ENCODE measurements around the gene TWSG1. TPM values are rescaled to one million over a fixed set of nuclear protein-coding genes. Genes with fewer than 3 reads are reported as not detected.

Gene TWSG1
- total RNA-seq, 2 experiments from 2014 or later: 11.0 to 12.2 TPM

DNA sequence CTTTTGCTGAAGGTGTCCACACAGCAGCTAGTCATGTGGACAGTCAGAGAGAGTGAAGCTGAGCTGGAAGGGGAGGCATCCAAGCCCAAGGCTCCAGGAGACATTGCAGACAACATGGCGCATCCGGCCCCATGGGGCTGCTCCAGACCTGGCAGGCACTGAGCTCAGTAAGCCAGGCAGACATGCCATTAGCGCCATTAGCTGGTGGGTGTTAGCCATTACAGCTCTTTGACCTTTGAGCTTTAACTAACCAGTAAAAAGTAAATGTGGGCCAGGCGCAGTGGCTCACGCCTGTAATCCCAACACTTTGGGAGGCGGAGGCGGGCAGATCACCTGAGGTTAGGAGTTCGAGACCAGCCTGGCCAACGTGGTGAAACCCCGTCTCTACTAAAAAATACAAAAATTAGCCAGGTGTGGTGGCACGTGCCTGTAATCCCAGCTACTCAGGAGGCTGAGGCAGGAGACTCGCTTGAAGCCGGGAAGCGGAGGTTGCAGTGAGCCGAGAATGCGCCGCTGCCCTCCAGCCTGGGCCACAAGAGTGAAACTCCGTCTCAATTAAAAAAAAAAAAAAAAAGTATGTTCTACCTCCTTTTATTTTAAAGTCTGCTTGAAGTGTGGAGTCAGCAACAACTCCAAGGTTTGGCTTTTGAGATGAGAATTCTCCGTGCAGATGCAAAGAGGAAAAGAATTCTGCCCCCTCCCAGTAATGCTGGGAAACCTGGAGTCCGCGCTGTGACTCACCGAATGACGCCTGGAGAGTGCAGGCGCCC is 69.4 kb downstream of the TWSG1 start:
- no peaks in the 10 kb centered on the region for H3K36me3 Mint-ChIP-seq
- H3K4me1 Mint-ChIP-seq (ENCODE audit: low read depth): peaks cover 6% of the 10 kb centered on the region
- H3K9me3 Mint-ChIP-seq: peaks cover 4% of the 10 kb centered on the region
- ChIA-PET POLR2A (no interaction called here), CTCF (no interaction called here)
- H3K27me3 Mint-ChIP-seq: peaks cover 5% of the 10 kb centered on the region
- peak; percentile 23 for DNase-seq
- H3K4me3 Mint-ChIP-seq: peak overlapping the region; percentile 50
- intact Hi-C loops (cut with micrococcal nuclease): no loop called here
- H3K27ac Mint-ChIP-seq: no peak overlapping the region

DNA sequence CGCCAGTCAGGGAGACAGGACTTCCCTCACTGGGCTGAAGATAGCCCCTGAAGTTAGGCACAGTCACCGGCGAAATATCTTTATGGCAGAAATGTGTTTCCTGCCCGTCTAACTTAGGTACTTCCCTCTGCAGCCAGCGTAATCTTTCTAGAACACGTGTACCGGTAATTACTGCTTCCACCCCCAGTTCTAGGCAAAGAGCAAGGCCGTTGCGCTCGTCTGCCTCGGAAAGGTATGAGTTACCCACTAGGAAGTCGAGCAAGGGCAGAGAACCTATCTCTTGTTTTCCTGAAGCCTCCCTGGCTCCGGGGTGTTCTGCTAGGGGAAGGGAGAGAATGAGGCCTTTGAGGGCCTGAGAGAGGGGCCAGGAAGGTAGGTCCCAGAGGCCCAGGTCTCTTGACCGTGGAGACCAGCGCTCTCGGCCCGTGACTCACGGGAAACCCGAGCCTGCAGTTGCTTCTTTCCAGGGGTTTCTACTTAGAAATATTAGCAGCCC is 70.0 kb downstream of the TWSG1 start:
- POLR2A ChIA-PET: no interaction called here
- Mint-ChIP-seq H3K4me1 (ENCODE audit: low read depth) (peaks cover 6% of the 10 kb centered on the region), H3K36me3 (no peaks in the 10 kb centered on the region), H3K27me3 (peaks cover 5% of the 10 kb centered on the region), H3K4me3 (peak overlapping the region; percentile 50), H3K9me3 (peaks cover 4% of the 10 kb centered on the region), H3K27ac (no peak overlapping the region)
- DNase-seq: peak; percentile 37
- intact Hi-C loops (cut with micrococcal nuclease): no loop called here
- CTCF ChIA-PET: no interaction called here

GRCh38 chr18:9405130-9405529 is 70.6 kb downstream of the TWSG1 start:
- no peaks in the 10 kb centered on the region for H3K36me3 Mint-ChIP-seq
- H3K27ac Mint-ChIP-seq: no peak overlapping the region
- ChIA-PET POLR2A (no interaction called here), CTCF (no interaction called here)
- DNase-seq: no peak
- H3K4me1 Mint-ChIP-seq (ENCODE audit: low read depth): peaks cover 6% of the 10 kb centered on the region
- H3K9me3 Mint-ChIP-seq: peaks cover 4% of the 10 kb centered on the region
- intact Hi-C loops (cut with micrococcal nuclease): no loop called here
- H3K27me3 Mint-ChIP-seq: peaks cover 5% of the 10 kb centered on the region
- no peak overlapping the region for H3K4me3 Mint-ChIP-seq

DNA sequence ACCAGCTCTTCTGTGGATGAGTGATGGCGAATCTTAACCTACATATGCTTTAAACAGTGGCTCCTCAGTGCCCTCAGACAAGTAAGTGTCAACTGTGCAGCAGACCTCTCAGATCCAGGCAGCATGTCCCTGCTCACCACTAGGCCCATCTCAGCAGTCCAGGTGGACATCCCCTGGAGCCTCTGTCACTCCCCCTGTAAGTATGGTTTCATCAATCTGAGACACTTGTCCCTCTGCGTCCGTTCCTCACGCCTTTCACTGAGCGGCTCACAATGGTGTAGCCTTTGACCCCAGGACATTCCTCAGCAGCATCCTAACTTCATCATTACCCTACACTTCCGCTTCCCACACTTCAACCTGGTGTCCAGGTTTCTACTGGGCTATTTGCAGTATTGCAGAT is 71.4 kb downstream of the TWSG1 start:
- ChIA-PET CTCF (no interaction called here), POLR2A (no interaction called here)
- Mint-ChIP-seq H3K27me3 (peaks cover 6% of the 10 kb centered on the region), H3K4me1 (ENCODE audit: low read depth) (peaks cover 6% of the 10 kb centered on the region), H3K27ac (no peak overlapping the region), H3K36me3 (no peaks in the 10 kb centered on the region), H3K4me3 (no peak overlapping the region), H3K9me3 (peaks cover 7% of the 10 kb centered on the region)
- intact Hi-C loops (cut with micrococcal nuclease): no loop called here
- no peak for DNase-seq

DNA sequence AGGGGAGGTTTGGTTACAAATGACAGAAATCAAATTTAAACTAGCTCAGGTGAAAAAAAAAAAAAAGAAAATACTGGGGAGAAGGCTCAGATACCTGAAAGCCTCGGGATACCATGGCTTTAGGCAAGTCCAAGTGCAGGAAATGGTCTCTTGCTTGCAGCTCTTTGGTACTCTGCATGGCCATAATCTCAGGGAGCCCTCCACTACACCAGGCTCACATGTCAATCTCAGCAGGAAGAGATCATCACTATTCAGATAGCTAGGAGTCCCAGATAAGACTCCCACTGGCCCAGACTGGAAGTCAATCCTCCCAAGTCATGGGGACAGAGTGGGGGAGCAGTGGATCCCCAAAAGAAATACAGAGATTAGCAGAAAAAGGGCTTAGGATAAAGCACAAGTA is 75.9 kb downstream of the TWSG1 start:
- ChIA-PET POLR2A (no interaction called here), CTCF (no interaction called here)
- Mint-ChIP-seq H3K36me3 (no peaks in the 10 kb centered on the region), H3K27me3 (peaks cover 4% of the 10 kb centered on the region), H3K4me1 (ENCODE audit: low read depth) (no peaks in the 10 kb centered on the region), H3K27ac (no peak overlapping the region), H3K9me3 (peaks cover 3% of the 10 kb centered on the region), H3K4me3 (no peak overlapping the region)
- intact Hi-C loops (cut with micrococcal nuclease): no loop called here
- no peak for DNase-seq

DNA sequence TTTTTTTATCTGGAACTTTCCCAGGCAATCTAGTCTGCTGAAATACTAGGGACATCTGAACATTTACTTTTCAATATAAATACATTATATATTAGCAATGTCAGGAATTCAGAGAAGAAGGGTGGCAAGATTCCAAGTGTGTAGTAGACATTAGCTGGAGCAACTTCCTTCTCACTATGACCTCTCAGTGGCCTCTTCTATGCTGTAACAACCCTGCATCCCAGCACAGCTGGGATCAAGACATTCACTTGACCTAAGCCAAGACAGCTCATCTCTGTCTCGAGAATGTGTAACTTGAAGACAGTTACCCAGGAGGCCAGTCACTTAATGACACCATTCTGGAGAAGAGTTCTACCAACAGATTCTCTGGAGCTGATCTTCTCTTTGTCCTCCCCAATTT is 79.0 kb downstream of the TWSG1 start:
- intact Hi-C loops (cut with micrococcal nuclease): no loop called here
- H3K9me3 Mint-ChIP-seq: peaks cover 3% of the 10 kb centered on the region
- H3K4me3 Mint-ChIP-seq: no peak overlapping the region
- no peak overlapping the region for H3K27ac Mint-ChIP-seq
- ChIA-PET POLR2A (no interaction called here), CTCF (interaction anchor here (0.5 to 0.6 kb wide), 2 partner anchors 87 to 102 kb away, joined by 3 read pairs; no protein-coding TSS in a partner anchor)
- no peaks in the 10 kb centered on the region for H3K36me3 Mint-ChIP-seq
- H3K4me1 Mint-ChIP-seq (ENCODE audit: low read depth): no peaks in the 10 kb centered on the region
- H3K27me3 Mint-ChIP-seq: peaks cover 1% of the 10 kb centered on the region
- DNase-seq: no peak

DNA sequence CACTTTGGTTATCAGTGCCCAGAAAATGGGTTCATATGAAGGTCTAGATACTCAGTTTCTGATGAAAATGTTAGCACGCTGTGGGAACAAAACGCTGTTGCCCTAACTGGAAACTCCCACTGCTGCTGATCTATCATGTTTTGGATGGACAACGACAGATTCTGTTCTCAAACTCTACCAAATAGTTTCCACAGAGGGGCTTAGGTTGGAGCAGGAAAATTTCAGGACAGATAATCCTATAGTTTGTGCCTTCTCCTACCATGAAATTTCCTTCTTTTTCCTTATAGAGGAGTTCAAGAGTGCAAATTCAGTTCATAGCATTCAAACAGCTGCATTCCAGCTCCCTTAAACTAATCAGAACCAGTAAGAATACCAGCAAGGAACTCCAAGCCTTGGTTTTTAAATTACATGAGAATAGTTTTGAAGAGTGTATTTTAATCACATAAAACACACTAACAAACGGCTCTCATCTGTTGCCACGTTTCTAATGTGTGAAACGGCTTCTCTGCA is 82.0 kb downstream of the TWSG1 start:
- no peaks in the 10 kb centered on the region for H3K36me3 Mint-ChIP-seq
- CTCF ChIA-PET: no interaction called here
- H3K27ac Mint-ChIP-seq: no peak overlapping the region
- no peaks in the 10 kb centered on the region for H3K9me3 Mint-ChIP-seq
- POLR2A ChIA-PET: no interaction called here
- no peak overlapping the region for H3K4me3 Mint-ChIP-seq
- intact Hi-C loops (cut with micrococcal nuclease): no loop called here
- H3K27me3 Mint-ChIP-seq: no peaks in the 10 kb centered on the region
- no peaks in the 10 kb centered on the region for H3K4me1 Mint-ChIP-seq (ENCODE audit: low read depth)
- no peak for DNase-seq

DNA sequence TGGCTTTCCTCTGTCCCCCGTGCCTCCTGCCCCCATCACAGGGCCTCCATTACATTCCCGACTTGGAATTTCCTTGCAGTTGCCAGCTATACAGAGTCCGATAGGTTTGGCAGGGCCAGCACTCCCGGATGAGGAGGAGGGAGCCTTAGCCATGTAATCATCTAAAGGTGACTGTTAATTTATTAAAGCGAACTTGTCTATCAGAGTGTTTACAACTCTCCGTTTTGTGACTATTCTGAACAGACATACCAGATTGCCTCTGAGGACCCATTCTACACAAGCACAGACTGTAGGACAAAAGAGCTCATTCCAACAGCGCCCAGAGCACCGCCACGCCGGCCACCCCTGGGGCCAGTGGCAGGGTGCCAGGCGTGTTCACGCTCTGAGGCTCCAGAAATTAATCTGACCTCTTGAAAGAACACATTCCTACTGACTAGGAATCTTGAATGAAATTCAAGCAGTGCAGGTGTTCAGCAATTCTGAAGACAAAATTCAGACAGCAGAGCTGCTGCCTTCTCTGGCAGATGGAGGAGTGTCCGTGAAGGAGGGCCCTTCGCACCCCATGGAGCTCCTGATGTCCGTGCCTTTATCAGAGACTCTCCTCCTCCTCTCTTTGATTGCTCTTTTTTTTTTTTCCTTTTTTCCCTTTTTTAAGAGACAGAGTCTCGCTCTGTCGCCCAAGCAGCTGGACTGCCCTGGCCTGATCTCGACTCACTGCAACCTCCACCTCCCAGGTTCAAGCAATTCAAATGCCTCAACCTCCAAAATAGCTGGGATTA is 82.7 kb downstream of the TWSG1 start:
- H3K4me1 Mint-ChIP-seq (ENCODE audit: low read depth): no peaks in the 10 kb centered on the region
- no peaks in the 10 kb centered on the region for H3K36me3 Mint-ChIP-seq
- no peak overlapping the region for H3K27ac Mint-ChIP-seq
- no peaks in the 10 kb centered on the region for H3K9me3 Mint-ChIP-seq
- H3K27me3 Mint-ChIP-seq: no peaks in the 10 kb centered on the region
- no peak for DNase-seq
- CTCF ChIA-PET: no interaction called here
- intact Hi-C loops (cut with micrococcal nuclease): no loop called here
- H3K4me3 Mint-ChIP-seq: no peak overlapping the region
- POLR2A ChIA-PET: no interaction called here

DNA sequence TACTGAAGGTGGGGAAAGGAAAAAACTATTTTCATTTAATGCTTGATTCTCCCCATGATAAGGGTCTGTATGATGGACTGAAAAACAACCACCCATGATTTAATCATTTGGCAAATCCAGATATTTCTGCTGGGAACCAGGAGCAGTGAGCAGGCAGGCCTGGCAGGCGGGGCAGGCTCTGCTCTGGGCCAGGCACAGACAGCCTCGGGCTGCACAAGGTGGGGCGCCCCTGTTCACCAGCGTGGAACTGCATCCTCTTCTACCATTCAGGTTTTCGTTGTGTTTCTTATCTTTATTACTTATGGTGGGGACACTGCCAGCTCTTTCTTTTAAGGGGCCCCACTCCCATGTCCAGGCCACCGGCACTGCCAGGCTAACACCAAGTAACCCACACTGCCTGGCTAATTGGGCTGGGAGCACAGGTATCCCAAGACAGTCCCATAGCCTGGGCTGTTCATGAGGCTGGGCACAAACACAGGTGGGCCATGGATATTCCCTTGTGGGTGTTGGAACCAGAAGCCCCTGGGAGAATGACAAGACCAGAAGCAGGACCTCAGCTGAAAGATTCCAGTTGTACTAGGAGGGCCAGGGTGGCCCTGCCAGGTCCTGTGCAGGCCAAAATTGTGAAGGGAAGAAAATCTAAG is 83.6 kb downstream of the TWSG1 start:
- Mint-ChIP-seq H3K36me3 (no peaks in the 10 kb centered on the region), H3K9me3 (no peaks in the 10 kb centered on the region), H3K27me3 (no peaks in the 10 kb centered on the region), H3K27ac (no peak overlapping the region), H3K4me3 (no peak overlapping the region), H3K4me1 (ENCODE audit: low read depth) (no peaks in the 10 kb centered on the region)
- intact Hi-C loops (cut with micrococcal nuclease): no loop called here
- ChIA-PET POLR2A (no interaction called here), CTCF (no interaction called here)
- no peak for DNase-seq

DNA sequence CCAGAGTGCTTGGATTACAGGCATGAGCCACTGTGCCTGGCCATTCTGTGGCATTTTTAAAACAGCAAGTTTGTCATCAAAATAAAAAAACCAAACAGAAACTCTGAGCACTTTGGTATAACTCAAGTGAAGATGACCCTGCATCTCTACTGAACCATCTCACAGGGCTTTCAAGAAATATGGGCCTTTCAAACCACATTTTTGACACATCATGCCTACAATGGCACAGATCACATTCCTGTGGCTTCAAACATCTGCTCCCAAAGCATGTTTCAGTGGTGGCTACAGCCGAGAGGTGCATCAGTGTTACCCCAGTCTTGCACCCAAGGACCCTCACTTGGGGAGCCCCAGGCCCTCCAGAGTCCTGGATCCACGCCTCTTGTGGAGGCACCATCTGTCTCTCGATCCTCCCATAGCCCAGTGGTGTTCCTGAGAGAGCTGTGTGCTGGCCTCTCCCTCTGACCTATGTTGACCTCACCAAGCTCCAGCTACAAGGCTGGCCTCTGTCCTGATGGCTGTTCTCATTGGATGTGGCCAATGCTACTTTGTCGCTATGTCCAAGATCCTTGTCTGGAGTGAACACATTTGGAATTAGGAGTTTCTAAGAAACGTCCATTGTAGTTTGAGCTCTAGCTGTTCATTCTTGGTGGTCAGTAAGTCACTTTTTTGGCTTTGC is 85.5 kb downstream of the TWSG1 start:
- CTCF ChIA-PET: no interaction called here
- POLR2A ChIA-PET: no interaction called here
- Mint-ChIP-seq H3K4me1 (ENCODE audit: low read depth) (no peaks in the 10 kb centered on the region), H3K36me3 (no peaks in the 10 kb centered on the region), H3K27me3 (no peaks in the 10 kb centered on the region), H3K4me3 (no peak overlapping the region), H3K9me3 (no peaks in the 10 kb centered on the region), H3K27ac (no peak overlapping the region)
- DNase-seq: no peak
- intact Hi-C loops (cut with micrococcal nuclease): no loop called here

- no peak for DNase-seq
- no peaks in the 10 kb centered on the region for H3K9me3 Mint-ChIP-seq
- H3K27ac Mint-ChIP-seq: no peak overlapping the region
- H3K36me3 Mint-ChIP-seq: no peaks in the 10 kb centered on the region
- H3K4me3 Mint-ChIP-seq: no peak overlapping the region
- POLR2A ChIA-PET: interaction anchor here (0.5 kb wide), 1 partner anchor 22 kb away, joined by 3 read pairs; no protein-coding TSS in a partner anchor
- H3K27me3 Mint-ChIP-seq: no peaks in the 10 kb centered on the region
- CTCF ChIA-PET: no interaction called here
- intact Hi-C loops (cut with micrococcal nuclease): no loop called here
- H3K4me1 Mint-ChIP-seq (ENCODE audit: low read depth): no peaks in the 10 kb centered on the region
Measured at GRCh38 chr18:9421096-9421900, 86.7 kb downstream of the TWSG1 start.

Measured in activated CD4-positive, alpha-beta memory T cell treated with anti-CD3 and anti-CD28 coated beads for 36 hours (primary cell).